HL-60 (cell line): ENCODE measurements around the gene AMHR2.

Experiments used
- DNase-seq, 2 experiments: peaks; one replicate each; pipeline ENCODE4 v3.0.0-alpha.2; 2010 to 2020; ENCODE audit warnings: low read depth in 1 of 2, low spot score in 1 of 2
- H3K27ac ChIP-seq: fragments of 250-450 bp; sonication (Bioruptor Pico); replicated peaks from 2 replicates; pipeline ENCODE4 v1.5.1; 2020; ENCODE audit warnings: mild to moderate bottlenecking, moderate library complexity
- H3K27me3 ChIP-seq: fragments of 250-450 bp; sonication (Bioruptor Pico); 2 replicates; pipeline ENCODE4 v1.5.1; 2021; ENCODE audit warnings: mild to moderate bottlenecking, moderate library complexity; ENCODE audit not compliant: insufficient read depth, poor library complexity, severe bottlenecking
- H3K4me3 ChIP-seq: replicated peaks from 2 replicates; pipeline ENCODE4 v1.5.1; 2011; ENCODE audit warnings: mild to moderate bottlenecking, control low read depth, low read length; ENCODE audit not compliant: insufficient read depth
- GABPA ChIP-seq: IDR thresholded peaks from 2 replicates; pipeline ENCODE4 v1.6.1; 2012; ENCODE audit warnings: low read depth
- POLR2AphosphoS5 ChIP-seq: IDR thresholded peaks from 2 replicates; pipeline ENCODE4 v1.6.1; 2012; ENCODE audit warnings: low read depth
- SPI1 ChIP-seq: IDR thresholded peaks from 2 replicates; pipeline ENCODE4 v1.6.1; 2012; ENCODE audit warnings: low read depth, mild to moderate bottlenecking, borderline replicate concordance
- TF ChIP-seq, protein P1 (sequence below): IDR thresholded peaks from one replicate; pipeline ENCODE4 v1.5.1; 2011; ENCODE audit warnings: low read length, control low read depth, inconsistent platforms; ENCODE audit not compliant: insufficient read depth
- TF ChIP-seq, protein P2 (sequence below): IDR thresholded peaks from 2 replicates; pipeline ENCODE4 v1.6.1; 2012; ENCODE audit warnings: low read depth; ENCODE audit not compliant: insufficient replicate concordance

The AMHR2 gene

DNA sequence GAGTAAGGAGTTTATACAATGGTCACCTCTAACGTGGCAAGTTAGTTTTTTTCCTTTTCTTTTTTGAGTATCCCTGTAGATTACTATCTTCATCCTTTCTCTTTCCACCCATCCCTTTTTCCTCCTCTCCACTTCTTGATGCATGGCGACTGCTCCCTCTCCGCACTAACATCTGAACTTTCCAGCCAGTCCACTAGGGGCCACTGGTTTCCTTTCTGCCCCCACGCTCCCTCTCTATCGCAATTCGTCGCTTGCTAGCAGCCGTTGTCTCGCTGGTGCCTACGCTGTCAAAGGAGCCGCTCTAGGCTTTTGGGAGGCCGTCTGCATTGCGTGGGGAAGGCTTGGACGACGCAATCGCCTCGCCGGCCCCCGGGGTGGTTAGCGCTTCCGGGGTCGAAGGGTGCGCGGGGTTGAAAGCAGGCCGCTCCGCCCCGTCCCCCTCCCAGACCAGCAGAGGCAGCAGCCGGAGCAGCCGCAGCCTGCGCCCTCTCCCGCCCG lies 28.1 kb downstream of the AMHR2 start, which contains the start of gene PCBP2:
Gene PCBP2, plus strand, starts transcription at position 442 of the 498 bp plus-strand sequence. CDS start 2,699 bp downstream, outside the sequence.
- TF ChIP-seq, protein P1, sequence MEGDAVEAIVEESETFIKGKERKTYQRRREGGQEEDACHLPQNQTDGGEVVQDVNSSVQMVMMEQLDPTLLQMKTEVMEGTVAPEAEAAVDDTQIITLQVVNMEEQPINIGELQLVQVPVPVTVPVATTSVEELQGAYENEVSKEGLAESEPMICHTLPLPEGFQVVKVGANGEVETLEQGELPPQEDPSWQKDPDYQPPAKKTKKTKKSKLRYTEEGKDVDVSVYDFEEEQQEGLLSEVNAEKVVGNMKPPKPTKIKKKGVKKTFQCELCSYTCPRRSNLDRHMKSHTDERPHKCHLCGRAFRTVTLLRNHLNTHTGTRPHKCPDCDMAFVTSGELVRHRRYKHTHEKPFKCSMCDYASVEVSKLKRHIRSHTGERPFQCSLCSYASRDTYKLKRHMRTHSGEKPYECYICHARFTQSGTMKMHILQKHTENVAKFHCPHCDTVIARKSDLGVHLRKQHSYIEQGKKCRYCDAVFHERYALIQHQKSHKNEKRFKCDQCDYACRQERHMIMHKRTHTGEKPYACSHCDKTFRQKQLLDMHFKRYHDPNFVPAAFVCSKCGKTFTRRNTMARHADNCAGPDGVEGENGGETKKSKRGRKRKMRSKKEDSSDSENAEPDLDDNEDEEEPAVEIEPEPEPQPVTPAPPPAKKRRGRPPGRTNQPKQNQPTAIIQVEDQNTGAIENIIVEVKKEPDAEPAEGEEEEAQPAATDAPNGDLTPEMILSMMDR: peak; percentile 71
- TF ChIP-seq POLR2AphosphoS5 (peak; percentile 80), GABPA (peak; percentile 91), SPI1 (no peak)
- TF ChIP-seq, protein P2, sequence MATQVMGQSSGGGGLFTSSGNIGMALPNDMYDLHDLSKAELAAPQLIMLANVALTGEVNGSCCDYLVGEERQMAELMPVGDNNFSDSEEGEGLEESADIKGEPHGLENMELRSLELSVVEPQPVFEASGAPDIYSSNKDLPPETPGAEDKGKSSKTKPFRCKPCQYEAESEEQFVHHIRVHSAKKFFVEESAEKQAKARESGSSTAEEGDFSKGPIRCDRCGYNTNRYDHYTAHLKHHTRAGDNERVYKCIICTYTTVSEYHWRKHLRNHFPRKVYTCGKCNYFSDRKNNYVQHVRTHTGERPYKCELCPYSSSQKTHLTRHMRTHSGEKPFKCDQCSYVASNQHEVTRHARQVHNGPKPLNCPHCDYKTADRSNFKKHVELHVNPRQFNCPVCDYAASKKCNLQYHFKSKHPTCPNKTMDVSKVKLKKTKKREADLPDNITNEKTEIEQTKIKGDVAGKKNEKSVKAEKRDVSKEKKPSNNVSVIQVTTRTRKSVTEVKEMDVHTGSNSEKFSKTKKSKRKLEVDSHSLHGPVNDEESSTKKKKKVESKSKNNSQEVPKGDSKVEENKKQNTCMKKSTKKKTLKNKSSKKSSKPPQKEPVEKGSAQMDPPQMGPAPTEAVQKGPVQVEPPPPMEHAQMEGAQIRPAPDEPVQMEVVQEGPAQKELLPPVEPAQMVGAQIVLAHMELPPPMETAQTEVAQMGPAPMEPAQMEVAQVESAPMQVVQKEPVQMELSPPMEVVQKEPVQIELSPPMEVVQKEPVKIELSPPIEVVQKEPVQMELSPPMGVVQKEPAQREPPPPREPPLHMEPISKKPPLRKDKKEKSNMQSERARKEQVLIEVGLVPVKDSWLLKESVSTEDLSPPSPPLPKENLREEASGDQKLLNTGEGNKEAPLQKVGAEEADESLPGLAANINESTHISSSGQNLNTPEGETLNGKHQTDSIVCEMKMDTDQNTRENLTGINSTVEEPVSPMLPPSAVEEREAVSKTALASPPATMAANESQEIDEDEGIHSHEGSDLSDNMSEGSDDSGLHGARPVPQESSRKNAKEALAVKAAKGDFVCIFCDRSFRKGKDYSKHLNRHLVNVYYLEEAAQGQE: no peak
- Histone ChIP-seq H3K27me3 (no peaks in the 10 kb centered on the region), H3K4me3 (peak within 1 kb of the TSS; percentile 79), H3K27ac (peak within 1 kb of the TSS; percentile 97)
- DNase-seq: peak; percentile 99 to 100

DNA sequence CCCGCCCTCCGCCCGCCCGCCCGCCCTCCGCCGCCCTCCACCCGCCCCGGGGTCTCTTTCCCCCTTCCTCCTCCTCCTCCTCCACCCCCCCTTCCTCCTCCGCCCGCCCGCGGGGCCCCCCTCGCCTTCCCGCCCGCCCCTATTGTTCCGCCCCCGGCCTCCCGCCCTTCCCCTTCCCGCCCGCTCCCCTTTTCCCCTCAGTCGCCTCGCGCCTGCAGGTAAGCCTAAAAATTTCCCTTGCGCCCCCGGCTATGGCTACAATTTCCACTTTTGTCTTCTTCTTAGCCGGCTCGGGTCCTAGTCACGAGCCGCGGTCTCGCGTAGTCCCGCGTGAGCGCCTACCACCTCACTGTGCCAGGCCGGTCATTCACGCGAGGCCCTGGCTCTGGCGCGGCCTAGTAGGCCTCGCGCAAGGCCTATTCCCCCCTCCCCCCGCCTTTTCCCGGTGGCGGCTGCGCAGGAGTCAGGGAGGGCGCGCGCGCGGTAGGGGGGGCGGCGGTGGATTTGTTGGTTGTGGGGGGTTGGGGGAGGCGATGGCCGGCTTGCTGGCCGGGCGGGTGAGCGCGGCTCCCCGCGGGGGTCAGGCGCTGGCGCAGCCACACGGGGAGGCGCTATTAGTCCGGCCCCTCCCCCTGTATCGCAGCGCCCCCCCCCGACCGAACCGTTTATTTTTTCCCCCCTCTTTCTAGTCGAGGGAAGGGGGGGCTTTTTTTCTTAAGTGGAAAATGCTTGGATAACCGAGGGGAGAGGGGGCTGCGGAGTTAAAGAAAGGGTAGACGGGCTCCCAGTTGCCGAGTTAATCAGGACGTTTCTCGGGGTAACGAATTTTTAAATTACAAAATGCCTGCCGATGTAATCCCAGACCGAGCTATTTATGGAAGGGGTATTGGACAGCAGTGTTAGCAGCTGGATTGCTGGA lies 28.8 kb downstream of the AMHR2 start:
- H3K27me3 ChIP-seq: no peaks in the 10 kb centered on the region
- TF ChIP-seq, protein P2: no peak
- TF ChIP-seq GABPA: no peak
- TF ChIP-seq, protein P1: no peak
- no peak for TF ChIP-seq SPI1
- peak; percentile 86 for TF ChIP-seq POLR2AphosphoS5
- peak overlapping the region; percentile 79 for H3K4me3 ChIP-seq
- H3K27ac ChIP-seq: peak overlapping the region; percentile 97
- peak; percentile 70 to 78 for DNase-seq

DNA sequence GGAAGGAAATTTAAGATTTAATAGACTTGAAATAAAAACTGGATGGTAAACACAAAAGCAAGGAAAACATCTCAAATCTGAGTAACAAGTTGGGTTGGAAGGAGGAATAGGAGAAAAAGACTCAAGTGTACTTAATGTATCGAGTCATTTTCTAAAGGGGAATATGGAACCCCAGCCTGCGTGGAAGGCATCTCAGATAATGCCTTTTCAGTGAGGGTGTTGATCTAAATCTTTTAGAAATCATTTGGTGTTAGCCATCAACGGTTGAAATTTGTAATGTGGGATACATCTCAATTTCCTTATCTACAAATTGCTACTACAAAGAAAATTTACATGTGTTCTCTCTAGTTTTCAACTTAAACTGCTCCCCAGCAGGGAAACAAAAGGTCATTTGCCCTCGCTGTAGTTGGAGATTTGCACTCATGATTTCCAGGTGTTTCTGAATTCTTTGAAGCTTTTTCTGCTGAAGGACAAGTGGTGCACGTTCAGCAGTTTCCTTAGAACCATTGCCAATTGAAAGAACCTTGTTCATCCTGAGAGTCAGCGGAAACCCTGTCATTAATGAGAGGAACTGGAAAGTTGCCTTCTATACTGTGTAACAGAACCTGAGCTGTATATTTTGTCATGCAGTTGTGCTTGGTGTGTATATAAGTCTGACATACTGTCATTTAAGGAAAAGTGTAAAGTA lies 30.4 kb downstream of the AMHR2 start:
- TF ChIP-seq, protein P2: no peak
- TF ChIP-seq GABPA (no peak), POLR2AphosphoS5 (no peak), SPI1 (no peak)
- TF ChIP-seq, protein P1: no peak
- no peaks in the 10 kb centered on the region for H3K27me3 ChIP-seq
- H3K27ac ChIP-seq: peak overlapping the region; percentile 97
- H3K4me3 ChIP-seq: peak overlapping the region; percentile 79; the same call in 1 of the 2 replicates
- no peak for DNase-seq
